ENCODE results near the gene LTO1. TPM values are rescaled to one million over a fixed set of nuclear protein-coding genes. Genes with fewer than 3 reads are reported as not detected.
"Not testable (repeated sequence)": the region's sequence is repeated elsewhere in the genome, so short reads cannot be mapped to it uniquely, and the experiment has no call there.

Gene LTO1
- total RNA-seq, 1 donor from 2014 or later: 26.6 TPM

DNA sequence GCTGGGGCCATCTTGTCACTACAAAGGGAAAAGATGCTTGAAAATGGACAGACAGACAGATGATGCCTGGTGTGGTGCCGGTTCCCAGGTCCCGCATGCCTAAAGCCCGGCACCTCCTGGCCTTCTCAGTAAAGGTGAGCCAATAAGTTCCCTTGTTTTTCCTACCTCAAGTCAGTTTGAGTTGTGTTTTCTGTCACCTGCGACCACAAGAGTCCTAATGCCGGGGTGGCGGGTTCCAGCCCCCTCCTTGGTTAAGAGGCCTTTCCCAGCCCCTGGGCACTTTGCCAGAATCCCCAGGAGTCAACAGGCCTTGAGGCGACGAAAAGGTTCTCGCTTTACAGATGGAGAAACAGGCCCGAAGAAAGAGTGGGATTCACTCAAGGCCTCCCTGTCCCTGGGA lies 19.6 kb upstream of the LTO1 start:
- H3K4me3 Mint-ChIP-seq: no peak overlapping the region
- H3K9me3 Mint-ChIP-seq: peaks cover 2% of the 10 kb centered on the region
- no peak for DNase-seq (ENCODE audit: low read depth, low spot score)
- H3K4me1 Mint-ChIP-seq: no peaks in the 10 kb centered on the region
- TF ChIP-seq, protein P1, sequence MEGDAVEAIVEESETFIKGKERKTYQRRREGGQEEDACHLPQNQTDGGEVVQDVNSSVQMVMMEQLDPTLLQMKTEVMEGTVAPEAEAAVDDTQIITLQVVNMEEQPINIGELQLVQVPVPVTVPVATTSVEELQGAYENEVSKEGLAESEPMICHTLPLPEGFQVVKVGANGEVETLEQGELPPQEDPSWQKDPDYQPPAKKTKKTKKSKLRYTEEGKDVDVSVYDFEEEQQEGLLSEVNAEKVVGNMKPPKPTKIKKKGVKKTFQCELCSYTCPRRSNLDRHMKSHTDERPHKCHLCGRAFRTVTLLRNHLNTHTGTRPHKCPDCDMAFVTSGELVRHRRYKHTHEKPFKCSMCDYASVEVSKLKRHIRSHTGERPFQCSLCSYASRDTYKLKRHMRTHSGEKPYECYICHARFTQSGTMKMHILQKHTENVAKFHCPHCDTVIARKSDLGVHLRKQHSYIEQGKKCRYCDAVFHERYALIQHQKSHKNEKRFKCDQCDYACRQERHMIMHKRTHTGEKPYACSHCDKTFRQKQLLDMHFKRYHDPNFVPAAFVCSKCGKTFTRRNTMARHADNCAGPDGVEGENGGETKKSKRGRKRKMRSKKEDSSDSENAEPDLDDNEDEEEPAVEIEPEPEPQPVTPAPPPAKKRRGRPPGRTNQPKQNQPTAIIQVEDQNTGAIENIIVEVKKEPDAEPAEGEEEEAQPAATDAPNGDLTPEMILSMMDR (conservative IDR thresholded peaks at IDR 0.05): no peak
- H3K27ac Mint-ChIP-seq (ENCODE audit: unreplicated experiment): no peak overlapping the region
- no peaks in the 10 kb centered on the region for H3K36me3 Mint-ChIP-seq (ENCODE audit: low read depth)
- peaks cover 72% of the 10 kb centered on the region for H3K27me3 Mint-ChIP-seq (ENCODE audit: low read depth)

GRCh38 chr11:69692422-69692821 lies 17.3 kb upstream of the LTO1 start:
- Mint-ChIP-seq H3K9me3 (peaks cover 5% of the 10 kb centered on the region), H3K36me3 (ENCODE audit: low read depth) (no peaks in the 10 kb centered on the region), H3K27me3 (ENCODE audit: low read depth) (peaks cover 59% of the 10 kb centered on the region), H3K27ac (ENCODE audit: unreplicated experiment) (no peak overlapping the region), H3K4me3 (no peak overlapping the region), H3K4me1 (peaks cover 5% of the 10 kb centered on the region)
- no peak for DNase-seq (ENCODE audit: low read depth, low spot score)
- TF ChIP-seq, protein P1 (conservative IDR thresholded peaks at IDR 0.05): no peak

- no peak overlapping the region for H3K27ac Mint-ChIP-seq (ENCODE audit: unreplicated experiment)
- H3K9me3 Mint-ChIP-seq: peaks cover 5% of the 10 kb centered on the region
- H3K27me3 Mint-ChIP-seq (ENCODE audit: low read depth): peaks cover 50% of the 10 kb centered on the region
- DNase-seq (ENCODE audit: low read depth, low spot score): no peak
- H3K4me1 Mint-ChIP-seq: peaks cover 5% of the 10 kb centered on the region
- H3K4me3 Mint-ChIP-seq: no peak overlapping the region
- TF ChIP-seq, protein P1 (conservative IDR thresholded peaks at IDR 0.05): no peak
- no peaks in the 10 kb centered on the region for H3K36me3 Mint-ChIP-seq (ENCODE audit: low read depth)
Observed at GRCh38 chr11:69691463-69691862, 16.3 kb upstream of the LTO1 start.

GRCh38 chr11:69689484-69690319 lies 14.5 kb upstream of the LTO1 start:
- Mint-ChIP-seq H3K27me3 (ENCODE audit: low read depth) (peaks cover 47% of the 10 kb centered on the region), H3K36me3 (ENCODE audit: low read depth) (no peaks in the 10 kb centered on the region), H3K9me3 (peaks cover 5% of the 10 kb centered on the region), H3K4me3 (no peak overlapping the region), H3K27ac (ENCODE audit: unreplicated experiment) (peak overlapping the region; percentile 10), H3K4me1 (peaks cover 5% of the 10 kb centered on the region)
- DNase-seq (ENCODE audit: low read depth, low spot score): no peak
- TF ChIP-seq, protein P1 (conservative IDR thresholded peaks at IDR 0.05): no peak

GRCh38 chr11:69687969-69688771 lies 13.0 kb upstream of the LTO1 start:
- peaks cover 39% of the 10 kb centered on the region for H3K27me3 Mint-ChIP-seq (ENCODE audit: low read depth)
- H3K4me3 Mint-ChIP-seq; H3K27ac Mint-ChIP-seq (ENCODE audit: unreplicated experiment); DNase-seq (ENCODE audit: low read depth, low spot score); H3K36me3 Mint-ChIP-seq (ENCODE audit: low read depth); H3K4me1 Mint-ChIP-seq; H3K9me3 Mint-ChIP-seq: not testable (repeated sequence)

- peaks cover 3% of the 10 kb centered on the region for H3K9me3 Mint-ChIP-seq
- peaks cover 5% of the 10 kb centered on the region for H3K4me1 Mint-ChIP-seq
- H3K4me3 Mint-ChIP-seq: no peak overlapping the region
- no peak for DNase-seq (ENCODE audit: low read depth, low spot score)
- TF ChIP-seq, protein P1 (conservative IDR thresholded peaks at IDR 0.05): no peak
- H3K27me3 Mint-ChIP-seq (ENCODE audit: low read depth): peaks cover 33% of the 10 kb centered on the region
- no peak overlapping the region for H3K27ac Mint-ChIP-seq (ENCODE audit: unreplicated experiment)
- H3K36me3 Mint-ChIP-seq (ENCODE audit: low read depth): no peaks in the 10 kb centered on the region
Observed at GRCh38 chr11:69686856-69687255, 11.7 kb upstream of the LTO1 start.
